Type B pancreatic cell (in vitro differentiated cells): ENCODE measurements around the gene NID2. TPM values are rescaled to one million over a fixed set of nuclear protein-coding genes. Genes with fewer than 3 reads are reported as not detected.

Source experiments
- DNase-seq: peaks from one replicate; pipeline ENCODE4 v3.0.0; 2021; ENCODE audit warnings: mixed read lengths; ENCODE audit not compliant: unreplicated experiment; ENCODE audit errors: extremely low spot score
- H3K27ac Mint-ChIP-seq: 2 replicates; pipeline ENCODE4 v1.8.0; 2021; ENCODE audit warnings: mild to moderate bottlenecking, mixed read lengths
- H3K27me3 Mint-ChIP-seq: 2 replicates; pipeline ENCODE4 v1.8.0; 2021; ENCODE audit warnings: mixed read lengths
- H3K36me3 Mint-ChIP-seq: 2 replicates; pipeline ENCODE4 v1.8.0; 2021; ENCODE audit warnings: mixed read lengths
- H3K4me1 Mint-ChIP-seq: one replicate; pipeline ENCODE4 v1.8.0; 2021; ENCODE audit warnings: mixed read lengths; ENCODE audit not compliant: unreplicated experiment
- H3K4me3 Mint-ChIP-seq: 2 replicates; pipeline ENCODE4 v1.8.0; 2021; ENCODE audit warnings: mild to moderate bottlenecking, mixed read lengths
- H3K9me3 Mint-ChIP-seq: 2 replicates; pipeline ENCODE4 v1.8.0; 2021; ENCODE audit warnings: mixed read lengths
- CTCF ChIP-seq: fragments of 200-600 bp; sonication (generic); conservative IDR thresholded peaks from 2 replicates; pipeline ENCODE4 v1.5.0; 2021; ENCODE audit warnings: antibody characterized with exemption, mild to moderate bottlenecking
- total RNA-seq: library from RNA; stranded (reverse); gene quantifications from 2 replicates; pipeline ENCODE4 v1.2.1, GENCODE V29; 2021; ENCODE audit warnings: low replicate concordance

Gene NID2
- total RNA-seq, 1 donor from 2014 or later, result 65.7 TPM

DNA sequence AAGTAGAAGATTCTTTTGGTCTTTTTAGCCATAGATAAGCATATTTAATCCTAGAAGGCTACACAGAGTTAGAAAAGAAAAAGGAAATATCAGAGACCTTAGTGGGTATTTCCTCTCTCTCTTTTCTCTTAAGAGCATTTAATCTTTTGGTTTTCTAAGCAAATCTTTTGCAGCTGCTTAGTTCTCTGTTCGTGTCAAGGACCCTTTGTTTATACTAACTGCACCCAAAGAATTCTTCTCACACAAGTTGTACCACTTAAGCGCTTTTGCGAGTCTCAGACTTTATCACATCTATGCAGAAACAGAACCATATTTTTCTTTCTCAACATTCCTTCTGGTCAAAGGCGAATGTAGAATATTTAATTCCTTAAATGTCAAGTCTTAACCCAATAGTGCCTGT is 17.9 kb upstream of the NID2 start:
- no peaks in the 10 kb centered on the region for H3K27me3 Mint-ChIP-seq
- no peak overlapping the region for H3K4me3 Mint-ChIP-seq
- H3K36me3 Mint-ChIP-seq, result no peaks in the 10 kb centered on the region
- no peak overlapping the region for H3K27ac Mint-ChIP-seq
- TF ChIP-seq CTCF, result no peak
- no peak for DNase-seq
- peaks cover 7% of the 10 kb centered on the region for H3K4me1 Mint-ChIP-seq
- H3K9me3 Mint-ChIP-seq, result no peaks in the 10 kb centered on the region

GRCh38 chr14:52082903-52083302 is 14.0 kb upstream of the NID2 start:
- no peak for TF ChIP-seq CTCF
- Mint-ChIP-seq H3K27me3 (peaks cover 9% of the 10 kb centered on the region), H3K9me3 (peaks cover 4% of the 10 kb centered on the region), H3K27ac (no peak overlapping the region), H3K4me3 (no peak overlapping the region), H3K36me3 (no peaks in the 10 kb centered on the region), H3K4me1 (peaks cover 29% of the 10 kb centered on the region)
- no peak for DNase-seq

DNA sequence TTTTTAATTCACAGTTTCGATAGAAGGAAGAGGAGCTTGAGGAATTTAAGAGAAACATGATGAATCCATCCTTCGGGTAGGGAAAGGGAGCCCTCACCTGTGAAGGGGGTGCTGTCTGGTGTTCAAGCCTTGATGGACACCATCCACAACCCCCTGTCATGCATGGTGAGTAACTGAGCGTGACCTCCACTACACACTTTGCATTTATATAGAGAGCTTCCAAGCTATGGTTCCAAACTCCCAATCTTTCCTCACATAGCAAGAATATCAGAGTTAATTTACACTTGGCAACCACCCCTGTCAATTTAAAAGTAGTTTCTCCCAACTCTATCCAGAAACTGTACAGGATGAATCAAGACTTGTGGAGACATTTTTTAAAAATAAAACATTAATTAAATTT is 13.1 kb upstream of the NID2 start:
- peaks cover 9% of the 10 kb centered on the region for H3K27me3 Mint-ChIP-seq
- H3K9me3 Mint-ChIP-seq, result peaks cover 4% of the 10 kb centered on the region
- H3K27ac Mint-ChIP-seq, result no peak overlapping the region
- TF ChIP-seq CTCF, result no peak
- DNase-seq, result no peak
- no peaks in the 10 kb centered on the region for H3K36me3 Mint-ChIP-seq
- no peak overlapping the region for H3K4me3 Mint-ChIP-seq
- peaks cover 29% of the 10 kb centered on the region for H3K4me1 Mint-ChIP-seq

- Mint-ChIP-seq H3K4me3 (no peak overlapping the region), H3K9me3 (peaks cover 4% of the 10 kb centered on the region), H3K4me1 (peaks cover 29% of the 10 kb centered on the region), H3K36me3 (no peaks in the 10 kb centered on the region), H3K27ac (peak overlapping the region; percentile 46), H3K27me3 (peaks cover 9% of the 10 kb centered on the region)
- no peak for DNase-seq
- no peak for TF ChIP-seq CTCF
These were observed 12.2 kb upstream of the NID2 start for GRCh38 chr14:52080808-52081755.

- no peak for DNase-seq
- peak overlapping the region; percentile 46 for H3K27ac Mint-ChIP-seq
- H3K4me1 Mint-ChIP-seq, result peaks cover 29% of the 10 kb centered on the region
- H3K36me3 Mint-ChIP-seq, result no peaks in the 10 kb centered on the region
- peaks cover 10% of the 10 kb centered on the region for H3K27me3 Mint-ChIP-seq
- peaks cover 4% of the 10 kb centered on the region for H3K9me3 Mint-ChIP-seq
- TF ChIP-seq CTCF, result no peak
- H3K4me3 Mint-ChIP-seq, result no peak overlapping the region
These were observed 11.4 kb upstream of the NID2 start for GRCh38 chr14:52080158-52080800.
